HCT116 (cell line): ENCODE data around the gene ESM1. TPM values are rescaled to one million over a fixed set of nuclear protein-coding genes. Genes with fewer than 3 reads are reported as not detected.

Experiments
- ATAC-seq: fragments of 200-7000 bp; cut with Tn5 transposase; 2 replicates; pipeline ENCODE4 v1.9.1; 2020; ENCODE audit warnings: mild to moderate bottlenecking, moderate library complexity
- BruUV-seq: library from RNA; stranded (reverse); fragments of 400-500 nt; replicated peaks from 2 replicates; lab custom pipeline; 2021; lab: Mats Ljungman, UMichigan
- CTCF ChIA-PET: fragments of 300-600 bp; sonication (Branson Sonifier 250); formaldehyde crosslinking; loops from one replicate; lab custom pipeline; 2021; ENCODE audit warnings: antibody characterized with exemption; lab: Charles Lee
- POLR2A ChIA-PET: fragments of 300-600, 350-600 bp; sonication (Branson Sonifier 250); formaldehyde crosslinking; loops from one replicate; lab custom pipeline; 2021; ENCODE audit warnings: antibody characterized with exemption; lab: Charles Lee
- RAD21 ChIA-PET, 2 experiments: fragments of 300-600 bp; sonication (Branson Sonifier 250); formaldehyde crosslinking; loops; one replicate each; lab custom pipeline; 2023; ENCODE audit warnings: low total read pairs in 2 of 2; ENCODE audit not compliant: uncharacterized antibody in 2 of 2, unreplicated experiment in 2 of 2, low non-redundant PET in 1 of 2; lab: Charles Lee
- DNase-seq: peaks from one replicate; pipeline ENCODE4 v3.0.0-alpha.2; 2010; ENCODE audit warnings: low read depth, low spot score
- H2AFZ ChIP-seq: fragments of 200-600 bp; shearing (Covaris generic), sonication (generic); 2 replicates; pipeline ENCODE4 v1.6.1; 2017; ENCODE audit warnings: low read depth, mixed run types, mixed read lengths, antibody characterized with exemption, low read length; ENCODE audit not compliant: poor library complexity, severe bottlenecking
- H3K27ac ChIP-seq: 2 replicates; pipeline ENCODE4 v1.5.1; 2012; ENCODE audit warnings: low read depth, low read length
- H3K27me3 ChIP-seq: fragments of 200-600 bp; sonication (generic); 2 replicates; pipeline ENCODE4 v1.6.1; 2016; ENCODE audit warnings: mixed run types, low read length, mixed read lengths; ENCODE audit not compliant: insufficient read depth
- H3K36me3 ChIP-seq, 2 experiments: fragments of 200-500 bp in 1 of 2; fragments of 200-600 bp in 1 of 2; sonication (Bioruptor generic) in 1 of 2; sonication (generic) in 1 of 2; 2 replicates each; pipeline versions ENCODE4 v1.5.1 to v1.6.1; 2014 to 2016; ENCODE audit warnings: low read length in 2 of 2, inconsistent platforms in 1 of 2, mixed read lengths in 1 of 2, mixed run types in 1 of 2; ENCODE audit not compliant: insufficient read depth in 2 of 2, control insufficient read depth in 1 of 2
- H3K4me1 ChIP-seq, 2 experiments: fragments of 200-600 bp in 1 of 2; sonication (generic) in 1 of 2; 2 replicates each; pipeline versions ENCODE4 v1.5.1 to v1.6.1; 2012 to 2017; ENCODE audit warnings: low read length in 2 of 2, inconsistent platforms in 1 of 2, mild to moderate bottlenecking in 1 of 2, mixed read lengths in 1 of 2, mixed run types in 1 of 2, moderate library complexity in 1 of 2; ENCODE audit not compliant: insufficient read depth in 2 of 2, control insufficient read depth in 1 of 2
- H3K4me2 ChIP-seq: fragments of 200-600 bp; sonication (generic); 2 replicates; pipeline ENCODE4 v1.6.1; 2017; ENCODE audit warnings: mixed run types, low read length, mixed read lengths
- H3K4me3 ChIP-seq, 2 experiments: fragments of 200-600 bp in 1 of 2; sonication (generic) in 1 of 2; replicated peaks in 1 of 2; 2 replicates each; pipeline ENCODE4 v1.5.1; 2011 to 2016; ENCODE audit warnings: low read length in 2 of 2, control low read depth in 1 of 2, low read depth in 1 of 2, mild to moderate bottlenecking in 1 of 2, mixed read lengths in 1 of 2, mixed run types in 1 of 2
- H3K79me2 ChIP-seq: fragments of 200-600 bp; sonication (generic); 2 replicates; pipeline ENCODE4 v1.6.1; 2017; ENCODE audit warnings: mild to moderate bottlenecking, mixed run types, low read length, moderate library complexity, mixed read lengths; ENCODE audit not compliant: insufficient read depth
- H3K9ac ChIP-seq: fragments of 200-600 bp; sonication (generic); 2 replicates; pipeline ENCODE4 v1.6.1; 2016; ENCODE audit warnings: low read length, mixed read lengths
- H3K9me2 ChIP-seq: fragments of 200-600 bp; sonication (generic), shearing (Covaris generic); 2 replicates; pipeline ENCODE4 v1.6.1; 2017; ENCODE audit warnings: mixed run types, mild to moderate bottlenecking, moderate library complexity; ENCODE audit not compliant: insufficient read depth
- H3K9me3 ChIP-seq, 2 experiments: fragments of 200-500 bp in 1 of 2; fragments of 200-600 bp in 1 of 2; sonication (Bioruptor generic) in 1 of 2; sonication (generic) in 1 of 2; 2 replicates each; pipeline ENCODE4 v1.6.1; 2014 to 2017; ENCODE audit warnings: low read length in 2 of 2, mixed read lengths in 2 of 2, inconsistent platforms in 1 of 2, low read depth in 1 of 2, mild to moderate bottlenecking in 1 of 2, mixed run types in 1 of 2, moderate library complexity in 1 of 2; ENCODE audit not compliant: control insufficient read depth in 1 of 2, insufficient read depth in 1 of 2
- H4K20me1 ChIP-seq: fragments of 200-600 bp; sonication (generic), shearing (Covaris generic); 2 replicates; pipeline ENCODE4 v1.6.1; 2017; ENCODE audit warnings: mixed run types, mild to moderate bottlenecking, moderate library complexity; ENCODE audit not compliant: insufficient read depth
- CEBPB ChIP-seq: IDR thresholded peaks from 2 replicates; pipeline ENCODE4 v1.6.1; 2012; ENCODE audit warnings: low read depth
- CTCF ChIP-seq, 3 experiments: fragments of 200-600 bp in 1 of 3; sonication (generic) in 1 of 3; IDR thresholded peaks in 2 of 3; conservative IDR thresholded peaks in 1 of 3; 2 replicates each; pipeline ENCODE4 v1.5.1; 2012 to 2017; ENCODE audit warnings: low read depth in 2 of 3, low read length in 2 of 3, antibody characterized with exemption in 1 of 3, borderline replicate concordance in 1 of 3, control low read depth in 1 of 3, mild to moderate bottlenecking in 1 of 3, mixed read lengths in 1 of 3, mixed run types in 1 of 3, moderate library complexity in 1 of 3; ENCODE audit not compliant: insufficient read depth in 1 of 3
- EGR1 ChIP-seq: IDR thresholded peaks from 2 replicates; pipeline ENCODE4 v1.6.1; 2012; ENCODE audit warnings: low read depth
- EZH2 ChIP-seq: fragments of 200-600 bp; sonication (generic); IDR thresholded peaks from 2 replicates; pipeline ENCODE4 v1.6.1; 2017; ENCODE audit warnings: antibody characterized with exemption, mixed run types
- EZH2phosphoT487 ChIP-seq: fragments of 200-600 bp; IDR thresholded peaks from 2 replicates; pipeline ENCODE4 v1.6.1; 2018; ENCODE audit warnings: antibody characterized with exemption, borderline replicate concordance
- FOSL1 ChIP-seq: IDR thresholded peaks from 2 replicates; pipeline ENCODE4 v1.6.1; 2012; ENCODE audit warnings: low read depth
- JUND ChIP-seq: IDR thresholded peaks from 2 replicates; pipeline ENCODE4 v1.6.1; 2012
- POLR2A ChIP-seq: IDR thresholded peaks from 2 replicates; pipeline ENCODE4 v1.7.0; 2011; ENCODE audit warnings: borderline replicate concordance; ENCODE audit not compliant: insufficient read depth, insufficient read length; ENCODE audit errors: extremely low read depth
- POLR2AphosphoS5 ChIP-seq: IDR thresholded peaks from 2 replicates; pipeline ENCODE4 v1.6.1; 2011; ENCODE audit warnings: mild to moderate bottlenecking, low read depth, low read length, moderate library complexity
- RAD21 ChIP-seq: IDR thresholded peaks from 2 replicates; pipeline ENCODE4 v1.6.1; 2012; ENCODE audit warnings: low read depth, mild to moderate bottlenecking
- SIN3A ChIP-seq: IDR thresholded peaks from 2 replicates; pipeline ENCODE4 v1.6.1; 2012; ENCODE audit warnings: low read depth
- SP1 ChIP-seq: IDR thresholded peaks from 2 replicates; pipeline ENCODE4 v1.6.1; 2012; ENCODE audit warnings: low read depth
- SRF ChIP-seq: IDR thresholded peaks from 2 replicates; pipeline ENCODE4 v1.6.1; 2012; ENCODE audit warnings: low read depth
- TCF7L2 ChIP-seq: IDR thresholded peaks from 2 replicates; pipeline ENCODE4 v1.7.0; 2011; ENCODE audit warnings: borderline replicate concordance, inconsistent platforms; ENCODE audit not compliant: insufficient read depth, insufficient read length; ENCODE audit errors: extremely low read depth
- YY1 ChIP-seq: IDR thresholded peaks from 2 replicates; pipeline ENCODE4 v1.6.1; 2011; ENCODE audit warnings: low read length, low read depth, moderate library complexity, mild to moderate bottlenecking; ENCODE audit not compliant: insufficient replicate concordance; ENCODE audit errors: extremely low read depth
- ZNF274 ChIP-seq: fragments of 200-500 bp; sonication (Bioruptor generic); IDR thresholded peaks from 2 replicates; pipeline ENCODE4 v1.6.1; 2014; ENCODE audit warnings: mild to moderate bottlenecking, low read depth, low read length, inconsistent platforms
- intact Hi-C: fragments of 100-400 bp; cut with micrococcal nuclease; formaldehyde crosslinking; loops from 2 replicates; pipeline ENCODE4 v1.10.0; 2022
- total RNA-seq: library from RNA; stranded (reverse); gene quantifications from one replicate; pipeline ENCODE4 v1.2.1, GENCODE V29; 2021; ENCODE audit not compliant: unreplicated experiment
- TF ChIP-seq, protein P1 (sequence below): IDR thresholded peaks from 2 replicates; pipeline ENCODE4 v1.6.1; 2012
- TF ChIP-seq, protein P2 (sequence below): IDR thresholded peaks from 2 replicates; pipeline ENCODE4 v1.6.1; 2011; ENCODE audit warnings: mild to moderate bottlenecking, low read length, moderate library complexity; ENCODE audit not compliant: insufficient replicate concordance; ENCODE audit errors: extremely low read depth

Gene ESM1
- total RNA-seq, 1 experiment from 2014 or later: not detected

DNA sequence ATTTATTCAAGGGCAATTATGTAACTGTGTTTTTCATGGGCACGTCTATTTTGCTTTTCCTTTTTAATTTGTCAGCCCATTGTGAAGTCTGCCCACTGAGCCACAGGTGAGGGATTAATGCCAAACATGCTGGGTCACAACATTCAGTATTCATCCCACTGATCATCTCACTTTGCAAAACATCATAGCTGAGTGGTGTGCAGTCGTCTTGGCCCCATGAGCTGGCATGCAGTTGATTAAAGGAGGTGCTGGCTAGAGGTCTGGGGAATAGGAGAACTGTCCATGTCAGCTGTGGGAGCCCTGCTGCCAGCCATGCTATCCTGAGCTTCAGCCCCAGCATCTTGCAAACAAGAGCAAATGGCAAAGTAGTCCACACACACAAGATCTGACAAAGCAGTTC, 11.7 kb upstream of the ESM1 start:
- no peaks in the 10 kb centered on the region for H3K4me1 ChIP-seq

GRCh38 chr5:54996466-54996865, 11.1 kb upstream of the ESM1 start:
- ATAC-seq (no peak), DNase-seq (no peak)
- H3K9me3 ChIP-seq: no peaks in the 10 kb centered on the region
- H2AFZ ChIP-seq: no peak overlapping the region
- H3K27me3 ChIP-seq: peaks cover 43% of the 10 kb centered on the region
- no peak overlapping the region for H3K4me3 ChIP-seq
- CTCF ChIA-PET: no interaction called here
- H3K79me2 ChIP-seq: no peaks in the 10 kb centered on the region
- POLR2A ChIA-PET: no interaction called here
- no TSS peak for BruUV-seq
- no peak overlapping the region for H3K9ac ChIP-seq
- H3K4me2 ChIP-seq: no peak overlapping the region
- RAD21 ChIA-PET: no interaction called here
- no peaks in the 10 kb centered on the region for H3K9me2 ChIP-seq
- no peaks in the 10 kb centered on the region for H3K36me3 ChIP-seq
- no peaks in the 10 kb centered on the region for H3K4me1 ChIP-seq
- H4K20me1 ChIP-seq: no peaks in the 10 kb centered on the region
- H3K27ac ChIP-seq: no peak overlapping the region
- intact Hi-C loops: no loop called here
- TF ChIP-seq, protein P1, sequence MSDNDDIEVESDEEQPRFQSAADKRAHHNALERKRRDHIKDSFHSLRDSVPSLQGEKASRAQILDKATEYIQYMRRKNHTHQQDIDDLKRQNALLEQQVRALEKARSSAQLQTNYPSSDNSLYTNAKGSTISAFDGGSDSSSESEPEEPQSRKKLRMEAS: no peak
- TF ChIP-seq FOSL1: no peak
- TF ChIP-seq JUND: no peak
- TF ChIP-seq CEBPB: no peak
- no peak for TF ChIP-seq POLR2AphosphoS5
- TF ChIP-seq SRF: no peak
- TF ChIP-seq EZH2: no peak
- no peak for TF ChIP-seq SIN3A
- TF ChIP-seq, protein P2, sequence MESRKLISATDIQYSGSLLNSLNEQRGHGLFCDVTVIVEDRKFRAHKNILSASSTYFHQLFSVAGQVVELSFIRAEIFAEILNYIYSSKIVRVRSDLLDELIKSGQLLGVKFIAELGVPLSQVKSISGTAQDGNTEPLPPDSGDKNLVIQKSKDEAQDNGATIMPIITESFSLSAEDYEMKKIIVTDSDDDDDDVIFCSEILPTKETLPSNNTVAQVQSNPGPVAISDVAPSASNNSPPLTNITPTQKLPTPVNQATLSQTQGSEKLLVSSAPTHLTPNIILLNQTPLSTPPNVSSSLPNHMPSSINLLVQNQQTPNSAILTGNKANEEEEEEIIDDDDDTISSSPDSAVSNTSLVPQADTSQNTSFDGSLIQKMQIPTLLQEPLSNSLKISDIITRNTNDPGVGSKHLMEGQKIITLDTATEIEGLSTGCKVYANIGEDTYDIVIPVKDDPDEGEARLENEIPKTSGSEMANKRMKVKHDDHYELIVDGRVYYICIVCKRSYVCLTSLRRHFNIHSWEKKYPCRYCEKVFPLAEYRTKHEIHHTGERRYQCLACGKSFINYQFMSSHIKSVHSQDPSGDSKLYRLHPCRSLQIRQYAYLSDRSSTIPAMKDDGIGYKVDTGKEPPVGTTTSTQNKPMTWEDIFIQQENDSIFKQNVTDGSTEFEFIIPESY: no peak
- no peak for TF ChIP-seq TCF7L2
- no peak for TF ChIP-seq POLR2A
- TF ChIP-seq EZH2phosphoT487: no peak
- TF ChIP-seq ZNF274: no peak
- TF ChIP-seq EGR1: no peak
- TF ChIP-seq CTCF (IDR thresholded peaks at IDR 0.05 in 2 of 3, conservative IDR thresholded peaks at IDR 0.05 in 1 of 3; ENCODE audit: borderline replicate concordance in 1 of 3, insufficient read depth in 1 of 3, low read depth in 2 of 3, low read length in 2 of 3): no peak
- no peak for TF ChIP-seq SP1
- TF ChIP-seq RAD21: no peak

More for the DNA sequence above, 11.7 kb upstream of the ESM1 start:
- Histone ChIP-seq H4K20me1 (no peaks in the 10 kb centered on the region), H3K9ac (no peak overlapping the region), H3K4me3 (no peak overlapping the region), H3K27me3 (peaks cover 47% of the 10 kb centered on the region), H3K79me2 (no peaks in the 10 kb centered on the region), H3K9me2 (no peaks in the 10 kb centered on the region), H3K27ac (no peak overlapping the region), H3K9me3 (no peaks in the 10 kb centered on the region), H3K36me3 (no peaks in the 10 kb centered on the region), H3K4me2 (no peak overlapping the region), H2AFZ (no peak overlapping the region)
- CTCF ChIA-PET: no interaction called here
- TF ChIP-seq, protein P1: no peak
- TF ChIP-seq POLR2AphosphoS5 (no peak), YY1 (no peak), EZH2phosphoT487 (no peak)
- no TSS peak for BruUV-seq
- RAD21 ChIA-PET: no interaction called here
- DNase-seq (no peak), ATAC-seq (no peak)
- POLR2A ChIA-PET: no interaction called here
- intact Hi-C loops: no loop called here
